Measurements from ENCODE around the gene CBR3.

Gene CBR3

DNA sequence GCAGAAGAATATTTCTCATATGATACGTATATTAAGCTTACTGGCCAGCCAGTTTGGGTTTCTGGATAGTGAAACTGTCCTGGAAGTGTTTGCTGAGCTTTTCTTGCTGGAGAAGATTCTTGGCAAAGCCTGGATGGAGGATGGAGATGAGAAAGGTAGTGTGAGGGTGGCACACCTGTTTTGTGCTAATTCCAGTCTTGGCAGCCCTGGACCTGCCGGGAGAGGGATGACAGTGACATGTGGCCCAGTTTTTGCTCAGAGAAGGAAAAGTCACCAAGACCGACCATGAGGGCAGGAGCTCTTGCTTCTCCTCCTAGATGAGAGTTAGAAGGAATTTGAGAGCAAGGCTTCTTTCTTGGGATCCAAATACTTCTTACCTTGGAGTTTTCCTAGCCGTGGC lies 55.9 kb downstream of the CBR3 start:
- H3K27me3 ChIP-seq (ENCODE audit: insufficient read depth, low read length, poor library complexity), result no peaks in the 10 kb centered on the region
- no peaks in the 10 kb centered on the region for H3K4me1 ChIP-seq (ENCODE audit: insufficient read depth, low read length)
- no peaks in the 10 kb centered on the region for H3K79me2 ChIP-seq (ENCODE audit: insufficient read depth, low read length)
- no peak for TF ChIP-seq EZH2 (IDR thresholded peaks at IDR 0.05; ENCODE audit: borderline replicate concordance, low read depth, low read length, severe bottlenecking)
- TF ChIP-seq, protein P1, sequence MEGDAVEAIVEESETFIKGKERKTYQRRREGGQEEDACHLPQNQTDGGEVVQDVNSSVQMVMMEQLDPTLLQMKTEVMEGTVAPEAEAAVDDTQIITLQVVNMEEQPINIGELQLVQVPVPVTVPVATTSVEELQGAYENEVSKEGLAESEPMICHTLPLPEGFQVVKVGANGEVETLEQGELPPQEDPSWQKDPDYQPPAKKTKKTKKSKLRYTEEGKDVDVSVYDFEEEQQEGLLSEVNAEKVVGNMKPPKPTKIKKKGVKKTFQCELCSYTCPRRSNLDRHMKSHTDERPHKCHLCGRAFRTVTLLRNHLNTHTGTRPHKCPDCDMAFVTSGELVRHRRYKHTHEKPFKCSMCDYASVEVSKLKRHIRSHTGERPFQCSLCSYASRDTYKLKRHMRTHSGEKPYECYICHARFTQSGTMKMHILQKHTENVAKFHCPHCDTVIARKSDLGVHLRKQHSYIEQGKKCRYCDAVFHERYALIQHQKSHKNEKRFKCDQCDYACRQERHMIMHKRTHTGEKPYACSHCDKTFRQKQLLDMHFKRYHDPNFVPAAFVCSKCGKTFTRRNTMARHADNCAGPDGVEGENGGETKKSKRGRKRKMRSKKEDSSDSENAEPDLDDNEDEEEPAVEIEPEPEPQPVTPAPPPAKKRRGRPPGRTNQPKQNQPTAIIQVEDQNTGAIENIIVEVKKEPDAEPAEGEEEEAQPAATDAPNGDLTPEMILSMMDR (IDR thresholded peaks at IDR 0.05; ENCODE audit: borderline replicate concordance, extremely low read depth, low read length, poor library complexity, severe bottlenecking), result no peak
- H3K9me3 ChIP-seq (ENCODE audit: insufficient read depth, low read length, severe bottlenecking), result no peaks in the 10 kb centered on the region
- no peaks in the 10 kb centered on the region for H3K36me3 ChIP-seq (ENCODE audit: insufficient read depth, low read length)
- no peak for ATAC-seq (ENCODE audit: insufficient read depth, low read depth)
- no peak for DNase-seq
- no peak overlapping the region for H3K27ac ChIP-seq (ENCODE audit: low read length)
- no peak overlapping the region for H3K9ac ChIP-seq (ENCODE audit: low read depth, low read length)
- no peak overlapping the region for H2AFZ ChIP-seq (ENCODE audit: low read depth, low read length)
- H3K4me2 ChIP-seq (ENCODE audit: insufficient read depth, low read length), result no peak overlapping the region
- H4K20me1 ChIP-seq (ENCODE audit: insufficient read depth, low read length), result no peaks in the 10 kb centered on the region
- no peak overlapping the region for H3K4me3 ChIP-seq (ENCODE audit: low read depth in 1 of 2, low read length in 2 of 2)

DNA sequence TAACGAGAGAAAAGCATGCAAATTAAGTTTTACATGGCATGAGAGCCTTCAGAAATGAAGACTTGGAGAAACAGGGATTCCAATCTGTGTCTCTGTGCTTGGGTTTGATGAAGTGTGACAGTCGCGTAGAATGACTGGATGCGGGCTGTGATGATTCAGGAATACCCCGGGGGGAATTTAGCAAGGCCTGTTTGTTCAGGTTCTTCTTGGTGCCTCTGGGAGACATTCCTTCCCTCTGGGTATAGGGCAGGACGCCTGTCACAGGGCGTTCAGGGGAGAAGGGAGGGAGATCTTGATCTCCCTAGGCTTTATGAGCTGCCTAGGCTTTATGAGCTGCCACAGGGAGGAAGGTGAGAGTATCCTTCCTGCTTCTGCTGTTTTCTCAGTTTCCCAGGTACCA lies 58.3 kb downstream of the CBR3 start:
- no peaks in the 10 kb centered on the region for H3K36me3 ChIP-seq (ENCODE audit: insufficient read depth, low read length)
- H2AFZ ChIP-seq (ENCODE audit: low read depth, low read length), result no peak overlapping the region
- no peaks in the 10 kb centered on the region for H4K20me1 ChIP-seq (ENCODE audit: insufficient read depth, low read length)
- no peak overlapping the region for H3K9ac ChIP-seq (ENCODE audit: low read depth, low read length)
- DNase-seq, result no peak
- no peaks in the 10 kb centered on the region for H3K4me1 ChIP-seq (ENCODE audit: insufficient read depth, low read length)
- H3K27ac ChIP-seq (ENCODE audit: low read length), result no peak overlapping the region
- H3K9me3 ChIP-seq (ENCODE audit: insufficient read depth, low read length, severe bottlenecking), result no peaks in the 10 kb centered on the region
- no peak overlapping the region for H3K4me3 ChIP-seq (ENCODE audit: low read depth in 1 of 2, low read length in 2 of 2)
- no peaks in the 10 kb centered on the region for H3K27me3 ChIP-seq (ENCODE audit: insufficient read depth, low read length, poor library complexity)
- TF ChIP-seq, protein P1 (IDR thresholded peaks at IDR 0.05; ENCODE audit: borderline replicate concordance, extremely low read depth, low read length, poor library complexity, severe bottlenecking), result no peak
- TF ChIP-seq EZH2 (IDR thresholded peaks at IDR 0.05; ENCODE audit: borderline replicate concordance, low read depth, low read length, severe bottlenecking), result no peak
- ATAC-seq (ENCODE audit: insufficient read depth, low read depth), result no peak
- no peak overlapping the region for H3K4me2 ChIP-seq (ENCODE audit: insufficient read depth, low read length)
- H3K79me2 ChIP-seq (ENCODE audit: insufficient read depth, low read length), result no peaks in the 10 kb centered on the region

DNA sequence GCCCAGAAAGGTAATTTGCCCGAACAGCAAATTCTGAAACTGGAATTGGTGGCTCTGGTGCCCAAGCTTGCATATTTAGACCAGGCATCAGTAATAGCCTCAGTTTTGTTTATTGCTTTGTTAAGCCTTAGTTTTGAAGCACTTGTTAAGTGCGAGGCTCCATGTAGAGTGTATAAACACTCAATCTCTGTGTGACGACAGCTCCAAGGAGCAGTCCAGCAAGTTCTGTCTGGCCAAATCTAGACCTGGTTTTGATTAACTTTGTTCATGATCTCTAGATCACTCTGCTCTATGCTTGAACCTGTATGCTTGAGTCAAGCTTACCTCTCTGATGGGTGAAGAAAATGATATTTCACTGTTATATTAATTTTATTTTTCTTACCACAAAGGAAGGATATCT lies 59.1 kb downstream of the CBR3 start:
- Histone ChIP-seq H3K9me3 (ENCODE audit: insufficient read depth, low read length, severe bottlenecking) (no peaks in the 10 kb centered on the region), H3K79me2 (ENCODE audit: insufficient read depth, low read length) (no peaks in the 10 kb centered on the region), H3K27me3 (ENCODE audit: insufficient read depth, low read length, poor library complexity) (no peaks in the 10 kb centered on the region), H2AFZ (ENCODE audit: low read depth, low read length) (no peak overlapping the region), H3K4me1 (ENCODE audit: insufficient read depth, low read length) (no peaks in the 10 kb centered on the region), H3K4me3 (ENCODE audit: low read depth in 1 of 2, low read length in 2 of 2) (no peak overlapping the region), H3K4me2 (ENCODE audit: insufficient read depth, low read length) (no peak overlapping the region), H3K36me3 (ENCODE audit: insufficient read depth, low read length) (0 out of 2 replicates have a peak, but pooled peaks cover 2% of the 10 kb centered on the region), H3K9ac (ENCODE audit: low read depth, low read length) (no peak overlapping the region), H4K20me1 (ENCODE audit: insufficient read depth, low read length) (no peaks in the 10 kb centered on the region), H3K27ac (ENCODE audit: low read length) (no peak overlapping the region)
- DNase-seq, result no peak
- TF ChIP-seq, protein P1 (IDR thresholded peaks at IDR 0.05; ENCODE audit: borderline replicate concordance, extremely low read depth, low read length, poor library complexity, severe bottlenecking), result no peak
- TF ChIP-seq EZH2 (IDR thresholded peaks at IDR 0.05; ENCODE audit: borderline replicate concordance, low read depth, low read length, severe bottlenecking), result no peak
- no peak for ATAC-seq (ENCODE audit: insufficient read depth, low read depth)

DNA sequence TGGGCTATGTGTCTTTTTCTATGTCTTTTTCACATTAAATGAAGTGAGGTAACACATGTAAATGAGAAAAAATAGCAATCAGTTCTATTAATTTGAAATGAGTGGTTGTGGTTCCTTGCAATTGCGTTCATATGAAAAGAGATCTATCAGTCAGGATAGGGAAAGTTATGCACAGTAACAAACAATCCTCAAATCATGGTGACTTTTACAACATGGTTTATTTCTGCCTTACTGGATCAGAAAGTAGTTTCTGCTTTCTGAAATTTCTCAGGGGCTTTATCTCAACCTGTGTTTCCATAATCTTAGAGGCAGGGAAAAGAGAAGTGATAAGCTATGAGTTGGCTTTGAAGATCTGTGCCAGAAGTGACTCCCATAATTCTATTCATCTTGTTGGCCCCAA lies 60.7 kb downstream of the CBR3 start:
- no peak overlapping the region for H3K4me3 ChIP-seq (ENCODE audit: low read depth in 1 of 2, low read length in 2 of 2)
- H3K4me1 ChIP-seq (ENCODE audit: insufficient read depth, low read length), result no peaks in the 10 kb centered on the region
- DNase-seq, result no peak
- no peaks in the 10 kb centered on the region for H3K9me3 ChIP-seq (ENCODE audit: insufficient read depth, low read length, severe bottlenecking)
- H2AFZ ChIP-seq (ENCODE audit: low read depth, low read length), result no peak overlapping the region
- H3K9ac ChIP-seq (ENCODE audit: low read depth, low read length), result no peak overlapping the region
- H3K27me3 ChIP-seq (ENCODE audit: insufficient read depth, low read length, poor library complexity), result no peaks in the 10 kb centered on the region
- no peak for ATAC-seq (ENCODE audit: insufficient read depth, low read depth)
- TF ChIP-seq EZH2 (IDR thresholded peaks at IDR 0.05; ENCODE audit: borderline replicate concordance, low read depth, low read length, severe bottlenecking), result no peak
- TF ChIP-seq, protein P1 (IDR thresholded peaks at IDR 0.05; ENCODE audit: borderline replicate concordance, extremely low read depth, low read length, poor library complexity, severe bottlenecking), result no peak
- H4K20me1 ChIP-seq (ENCODE audit: insufficient read depth, low read length), result no peaks in the 10 kb centered on the region
- no peak overlapping the region for H3K4me2 ChIP-seq (ENCODE audit: insufficient read depth, low read length)
- H3K79me2 ChIP-seq (ENCODE audit: insufficient read depth, low read length), result no peaks in the 10 kb centered on the region
- no peak overlapping the region for H3K27ac ChIP-seq (ENCODE audit: low read length)
- H3K36me3 ChIP-seq (ENCODE audit: insufficient read depth, low read length), result 0 out of 2 replicates have a peak, but pooled peaks cover 7% of the 10 kb centered on the region
